Right kidney (tissue), 1 donor: Measurements from ENCODE around the gene SF3B2.
A peak's percentile ranks its signal among the peaks of the same experiment; 100 is the strongest.
"Not testable (repeated sequence)": the region's sequence is repeated elsewhere in the genome, so short reads cannot be mapped to it uniquely, and the experiment has no call there.

Experiments
- DNase-seq: peaks from one replicate; pipeline ENCODE4 v3.0.0-alpha.2; 2016

Gene SF3B2

GRCh38 chr11:66072081-66072480, 19.9 kb downstream of the SF3B2 start:
- DNase-seq: no peak

GRCh38 chr11:66072518-66072917, 20.4 kb downstream of the SF3B2 start:
- DNase-seq: no peak

GRCh38 chr11:66073669-66074068, 21.5 kb downstream of the SF3B2 start:
- no peak for DNase-seq

- no peak for DNase-seq
Observed at GRCh38 chr11:66075273-66075672, 23.1 kb downstream of the SF3B2 start.

- no peak for DNase-seq
Observed at GRCh38 chr11:66076561-66076960, 24.4 kb downstream of the SF3B2 start.

GRCh38 chr11:66077927-66078326, 25.8 kb downstream of the SF3B2 start:
- no peak for DNase-seq

GRCh38 chr11:66078949-66079348, 26.8 kb downstream of the SF3B2 start:
- not testable (repeated sequence) for DNase-seq

- DNase-seq: no peak
Observed at GRCh38 chr11:66080055-66080817, 28.1 kb downstream of the SF3B2 start.

GRCh38 chr11:66081505-66081904, 29.3 kb downstream of the SF3B2 start:
- DNase-seq: no peak

- DNase-seq: no peak
Observed at GRCh38 chr11:66082946-66083698, 31.0 kb downstream of the SF3B2 start.

- DNase-seq: no peak
Observed at GRCh38 chr11:66083767-66084166, 31.6 kb downstream of the SF3B2 start.

- no peak for DNase-seq
Observed at GRCh38 chr11:66084821-66085475, 32.8 kb downstream of the SF3B2 start.

GRCh38 chr11:66087148-66087908, 35.2 kb downstream of the SF3B2 start:
- no peak for DNase-seq

- no peak for DNase-seq
Observed at GRCh38 chr11:66089067-66089466, 36.9 kb downstream of the SF3B2 start.

GRCh38 chr11:66090288-66090687, 38.1 kb downstream of the SF3B2 start:
- no peak for DNase-seq

- DNase-seq: not testable (repeated sequence)
Observed at GRCh38 chr11:66092125-66092524, 40.0 kb downstream of the SF3B2 start.

GRCh38 chr11:66099746-66100145, 47.6 kb downstream of the SF3B2 start:
- not testable (repeated sequence) for DNase-seq

GRCh38 chr11:66100272-66101065, 48.3 kb downstream of the SF3B2 start:
- DNase-seq: peak; percentile 28

- no peak for DNase-seq
Observed at GRCh38 chr11:66101066-66101464, 48.9 kb downstream of the SF3B2 start.

- no peak for DNase-seq
Observed at GRCh38 chr11:66104057-66104638, 52.0 kb downstream of the SF3B2 start.
